HG03442 (cell line): ENCODE measurements around the gene ACP3.
"Not testable (repeated sequence)": the region's sequence is repeated elsewhere in the genome, so short reads cannot be mapped to it uniquely, and the experiment has no call there.

Source experiments
- ATAC-seq: cut with Tn5 transposase; IDR thresholded peaks from one replicate; pipeline ENCODE4 v1.9.1; 2021; ENCODE audit warnings: mild to moderate bottlenecking, moderate library complexity; ENCODE audit not compliant: unreplicated experiment

Gene ACP3

GRCh38 chr3:132354916-132355702 lies 37.9 kb downstream of the ACP3 start:
- ATAC-seq, result no peak

GRCh38 chr3:132356568-132356967 lies 39.4 kb downstream of the ACP3 start:
- no peak for ATAC-seq

- ATAC-seq, result no peak
These were observed 43.5 kb downstream of the ACP3 start for GRCh38 chr3:132360717-132361116.

- no peak for ATAC-seq
These were observed 45.1 kb downstream of the ACP3 start for GRCh38 chr3:132362329-132362728.

GRCh38 chr3:132368515-132368914 lies 51.3 kb downstream of the ACP3 start:
- ATAC-seq, result no peak

GRCh38 chr3:132368962-132369361 lies 51.8 kb downstream of the ACP3 start:
- ATAC-seq, result no peak

- not testable (repeated sequence) for ATAC-seq
These were observed 59.7 kb downstream of the ACP3 start for GRCh38 chr3:132376945-132377354.

GRCh38 chr3:132378048-132378762 lies 61.0 kb downstream of the ACP3 start:
- ATAC-seq, result no peak

- ATAC-seq, result no peak
These were observed 61.6 kb downstream of the ACP3 start for GRCh38 chr3:132378846-132379245.

GRCh38 chr3:132380920-132381319 lies 63.7 kb downstream of the ACP3 start:
- ATAC-seq, result peak; percentile 32

- peak; percentile 70 for ATAC-seq
These were observed 64.2 kb downstream of the ACP3 start for GRCh38 chr3:132381348-132381944.

GRCh38 chr3:132382267-132382666 lies 65.1 kb downstream of the ACP3 start:
- ATAC-seq, result no peak

GRCh38 chr3:132382688-132383194 lies 65.5 kb downstream of the ACP3 start:
- no peak for ATAC-seq

GRCh38 chr3:132386259-132386658 lies 69.1 kb downstream of the ACP3 start:
- no peak for ATAC-seq

- ATAC-seq, result peak; percentile 61
These were observed 75.5 kb downstream of the ACP3 start for GRCh38 chr3:132392675-132393074.

- ATAC-seq, result no peak
These were observed 77.1 kb downstream of the ACP3 start for GRCh38 chr3:132394320-132394719.

- no peak for ATAC-seq
These were observed 77.9 kb downstream of the ACP3 start for GRCh38 chr3:132395126-132395525.

- ATAC-seq, result no peak
These were observed 79.0 kb downstream of the ACP3 start for GRCh38 chr3:132396255-132396654.

- not testable (repeated sequence) for ATAC-seq
These were observed 79.6 kb downstream of the ACP3 start for GRCh38 chr3:132396776-132397175.

- no peak for ATAC-seq
These were observed 82.1 kb downstream of the ACP3 start for GRCh38 chr3:132399054-132399929.

- ATAC-seq, result no peak
These were observed 84.0 kb downstream of the ACP3 start for GRCh38 chr3:132401255-132401654.
